Activated CD4-positive, alpha-beta T cell treated with anti-CD3 and anti-CD28 coated beads, Interleukin-2, amount 10 ng/mL, durations not matched to agents 24 days and 14 days (primary cell): ENCODE results near the gene ST3GAL3. TPM values are rescaled to one million over a fixed set of nuclear protein-coding genes. Genes with fewer than 3 reads are reported as not detected.

ENCODE experiments used
- DNase-seq: peaks from one replicate; pipeline ENCODE4 v3.0.0; 2022
- H3K27ac Mint-ChIP-seq: one replicate; pipeline ENCODE4 v1.8.0; 2022; ENCODE audit warnings: mild to moderate bottlenecking, mixed read lengths
- H3K27me3 Mint-ChIP-seq: one replicate; pipeline ENCODE4 v1.8.0; 2022; ENCODE audit warnings: mixed read lengths
- H3K36me3 Mint-ChIP-seq: one replicate; pipeline ENCODE4 v1.8.0; 2022; ENCODE audit warnings: low read depth, mild to moderate bottlenecking, mixed read lengths
- H3K4me1 Mint-ChIP-seq: one replicate; pipeline ENCODE4 v1.8.0; 2021; ENCODE audit warnings: mixed read lengths
- H3K4me3 Mint-ChIP-seq: one replicate; pipeline ENCODE4 v1.8.0; 2022; ENCODE audit warnings: mild to moderate bottlenecking, moderate library complexity, mixed read lengths
- H3K9me3 Mint-ChIP-seq: one replicate; pipeline ENCODE4 v1.8.0; 2021; ENCODE audit warnings: mixed read lengths
- intact Hi-C: fragments of 100-400 bp; cut with micrococcal nuclease; formaldehyde crosslinking; loops from one replicate; pipeline ENCODE4 v1.15.1; 2023
- total RNA-seq: library from RNA; stranded (reverse); gene quantifications from 2 replicates; pipeline ENCODE4 v1.2.3, GENCODE V29; 2022

The ST3GAL3 gene
- total RNA-seq, 1 donor from 2014 or later: 18.1 TPM

- intact Hi-C loops: no loop called here
- no peak for DNase-seq
- no peaks in the 10 kb centered on the region for H3K27me3 Mint-ChIP-seq
- H3K36me3 Mint-ChIP-seq: peaks cover 9% of the 10 kb centered on the region
- no peaks in the 10 kb centered on the region for H3K9me3 Mint-ChIP-seq
- no peak overlapping the region for H3K27ac Mint-ChIP-seq
- H3K4me3 Mint-ChIP-seq: no peak overlapping the region
- H3K4me1 Mint-ChIP-seq: peaks cover 24% of the 10 kb centered on the region
These were observed 244.0 kb downstream of the ST3GAL3 start for GRCh38 chr1:43951021-43951985.

DNA sequence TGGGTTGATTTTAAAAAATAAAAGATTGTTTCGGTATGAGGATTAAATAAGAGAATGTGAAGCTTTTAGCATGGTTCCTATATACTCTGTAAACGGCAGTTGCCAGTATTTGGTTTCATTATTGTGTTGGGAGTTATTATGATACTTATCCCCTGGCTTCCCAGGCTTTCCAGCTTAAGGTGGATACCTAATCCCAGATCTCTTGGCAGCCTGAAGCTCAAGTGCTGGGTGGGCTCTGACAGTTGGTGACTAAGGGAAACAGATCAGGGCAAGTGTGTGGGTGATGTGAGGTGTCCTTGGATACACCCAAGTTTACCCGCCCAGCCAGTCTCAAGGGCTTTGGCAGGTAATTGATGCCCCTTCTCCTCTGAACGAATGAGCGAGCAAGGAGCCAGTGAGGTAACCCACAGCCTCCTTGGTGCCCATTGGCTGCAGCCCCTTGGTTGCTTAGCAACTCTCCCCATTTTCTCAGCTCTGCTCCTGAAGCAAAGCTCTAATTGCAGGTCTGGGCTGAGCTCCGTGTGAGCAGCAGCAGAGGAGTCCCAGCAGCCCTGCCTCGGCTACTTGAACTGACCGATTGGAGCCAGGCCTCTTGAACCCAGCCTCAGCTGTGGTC lies 245.5 kb downstream of the ST3GAL3 start:
- intact Hi-C loops: no loop called here
- no peak for DNase-seq
- peaks cover 20% of the 10 kb centered on the region for H3K4me1 Mint-ChIP-seq

DNA sequence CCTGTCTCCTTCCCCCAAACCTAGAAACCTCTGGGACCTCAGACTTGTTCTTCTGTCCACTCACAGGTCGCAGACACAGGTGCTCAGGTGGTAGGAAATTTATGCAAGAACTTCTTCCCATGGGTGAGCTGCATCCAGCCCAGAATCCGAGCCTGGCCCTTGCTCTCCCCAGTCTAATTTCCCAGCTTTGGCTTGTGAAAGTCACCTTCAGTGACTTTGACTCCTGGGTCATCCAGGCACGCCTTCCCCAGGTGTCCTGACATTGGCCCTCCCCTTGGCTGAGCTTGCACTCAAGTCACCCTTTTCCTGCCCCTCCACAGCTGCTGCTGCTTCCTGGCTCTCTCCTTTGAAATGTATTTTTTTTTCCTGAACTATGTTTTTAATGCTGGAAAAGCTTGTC lies 246.0 kb downstream of the ST3GAL3 start:
- peaks cover 16% of the 10 kb centered on the region for H3K4me1 Mint-ChIP-seq
- no peaks in the 10 kb centered on the region for H3K9me3 Mint-ChIP-seq
- H3K36me3 Mint-ChIP-seq: peaks cover 18% of the 10 kb centered on the region
- no peak overlapping the region for H3K4me3 Mint-ChIP-seq
- H3K27ac Mint-ChIP-seq: no peak overlapping the region
- no peak for DNase-seq
- intact Hi-C loops: no loop called here
- no peaks in the 10 kb centered on the region for H3K27me3 Mint-ChIP-seq

More for the DNA sequence above, 245.5 kb downstream of the ST3GAL3 start:
- H3K4me3 Mint-ChIP-seq: no peak overlapping the region
- H3K27ac Mint-ChIP-seq: no peak overlapping the region
- no peaks in the 10 kb centered on the region for H3K9me3 Mint-ChIP-seq
- no peaks in the 10 kb centered on the region for H3K27me3 Mint-ChIP-seq
- peaks cover 13% of the 10 kb centered on the region for H3K36me3 Mint-ChIP-seq

DNA sequence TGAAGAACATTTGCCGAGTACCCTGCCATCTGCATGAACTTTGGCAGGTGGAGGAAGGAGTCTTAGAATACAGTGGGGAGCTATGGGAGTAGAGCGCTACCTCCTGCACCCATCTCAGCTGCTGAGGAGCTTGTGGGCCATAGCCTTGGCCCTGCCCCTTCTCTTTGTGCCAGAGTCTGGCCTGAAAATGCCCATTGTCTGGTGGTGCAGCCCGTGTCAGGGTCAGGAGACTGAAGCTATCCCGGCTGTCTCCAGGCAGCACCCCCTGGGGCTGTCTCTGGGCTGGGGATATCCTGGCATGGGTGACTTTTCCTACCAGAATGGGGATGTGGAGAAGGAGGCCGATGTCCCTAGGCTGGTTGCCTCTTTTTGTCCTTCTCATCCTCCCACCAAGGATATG lies 246.7 kb downstream of the ST3GAL3 start:
- no peak overlapping the region for H3K4me3 Mint-ChIP-seq
- H3K4me1 Mint-ChIP-seq: peaks cover 11% of the 10 kb centered on the region
- no peaks in the 10 kb centered on the region for H3K27me3 Mint-ChIP-seq
- no peak overlapping the region for H3K27ac Mint-ChIP-seq
- DNase-seq: no peak
- H3K9me3 Mint-ChIP-seq: no peaks in the 10 kb centered on the region
- H3K36me3 Mint-ChIP-seq: peaks cover 21% of the 10 kb centered on the region
- intact Hi-C loops: no loop called here

GRCh38 chr1:43956234-43956633 lies 248.9 kb downstream of the ST3GAL3 start:
- Mint-ChIP-seq H3K36me3 (peaks cover 17% of the 10 kb centered on the region), H3K4me3 (no peak overlapping the region), H3K4me1 (peaks cover 3% of the 10 kb centered on the region), H3K27me3 (no peaks in the 10 kb centered on the region), H3K27ac (no peak overlapping the region), H3K9me3 (no peaks in the 10 kb centered on the region)
- DNase-seq: no peak
- intact Hi-C loops: no loop called here

GRCh38 chr1:43957407-43958040 lies 250.2 kb downstream of the ST3GAL3 start:
- H3K36me3 Mint-ChIP-seq: peaks cover 21% of the 10 kb centered on the region
- no peaks in the 10 kb centered on the region for H3K9me3 Mint-ChIP-seq
- intact Hi-C loops: no loop called here
- DNase-seq: no peak
- H3K4me1 Mint-ChIP-seq: peaks cover 2% of the 10 kb centered on the region
- no peak overlapping the region for H3K27ac Mint-ChIP-seq
- H3K4me3 Mint-ChIP-seq: no peak overlapping the region
- no peaks in the 10 kb centered on the region for H3K27me3 Mint-ChIP-seq

DNA sequence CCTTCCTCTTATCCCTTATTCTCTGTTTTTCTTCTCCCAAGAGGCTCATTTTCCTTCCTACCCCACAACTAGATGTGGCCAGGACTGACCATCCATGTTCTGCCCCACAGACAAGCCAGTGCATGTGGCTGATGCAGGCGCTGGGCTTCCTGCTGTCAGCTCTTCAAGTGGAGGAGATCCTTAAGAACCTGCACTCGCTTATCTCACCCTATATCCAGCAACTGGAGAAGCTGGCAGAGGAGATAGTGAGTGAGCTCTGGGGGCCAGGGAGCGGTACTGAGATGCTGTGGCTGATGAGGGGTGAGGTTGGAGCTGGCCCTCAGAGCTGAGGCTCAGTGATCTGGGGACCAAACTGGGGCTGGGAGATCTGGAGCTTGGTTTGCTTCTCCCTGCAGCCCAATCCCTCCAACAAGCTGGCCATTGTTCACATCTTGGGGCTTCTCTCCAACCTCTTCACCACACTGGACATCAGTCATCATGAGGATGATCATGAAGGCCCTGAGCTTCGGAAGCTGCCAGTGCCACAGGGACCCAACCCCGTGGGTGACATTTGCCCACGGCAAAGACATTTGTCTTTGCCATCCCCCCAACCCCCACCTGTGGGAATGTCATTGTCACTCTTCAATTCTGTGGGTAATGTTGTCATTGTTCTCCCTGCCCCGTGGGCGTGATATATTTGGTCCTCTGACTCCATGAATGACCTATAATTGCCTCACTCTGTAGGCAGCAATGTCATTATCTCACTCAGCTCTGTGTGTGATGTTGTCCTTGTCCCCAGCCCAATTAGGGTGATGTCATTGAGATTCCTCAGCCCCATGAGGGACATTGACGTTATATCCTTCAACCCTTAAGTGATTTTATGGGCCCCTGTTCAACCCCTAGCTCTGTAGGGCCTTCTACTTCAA lies 251.3 kb downstream of the ST3GAL3 start:
- DNase-seq: no peak
- H3K27ac Mint-ChIP-seq: no peak overlapping the region
- intact Hi-C loops: no loop called here
- H3K36me3 Mint-ChIP-seq: peaks cover 21% of the 10 kb centered on the region
- peaks cover 2% of the 10 kb centered on the region for H3K4me1 Mint-ChIP-seq
- no peaks in the 10 kb centered on the region for H3K27me3 Mint-ChIP-seq
- H3K4me3 Mint-ChIP-seq: no peak overlapping the region
- H3K9me3 Mint-ChIP-seq: no peaks in the 10 kb centered on the region

DNA sequence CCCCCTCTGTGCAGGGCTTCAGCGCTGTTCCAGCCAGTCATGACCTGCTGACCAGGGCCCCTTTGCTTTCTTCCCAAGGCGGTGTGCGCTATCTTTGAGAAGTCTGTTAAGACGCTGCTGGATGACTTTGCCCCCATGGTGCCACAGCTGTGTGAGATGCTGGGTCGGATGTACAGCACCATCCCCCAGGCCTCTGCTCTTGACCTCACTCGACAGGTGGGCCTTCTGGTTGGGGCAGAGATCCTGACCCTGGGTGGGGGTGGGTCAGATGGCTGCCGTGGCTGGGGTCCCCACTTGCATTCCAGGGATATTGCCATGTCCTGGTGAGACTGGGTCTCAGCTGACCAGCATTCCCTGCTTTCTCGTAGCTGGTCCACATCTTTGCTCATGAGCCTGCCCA lies 253.5 kb downstream of the ST3GAL3 start:
- DNase-seq: no peak
- Mint-ChIP-seq H3K9me3 (no peaks in the 10 kb centered on the region), H3K4me3 (no peak overlapping the region), H3K27me3 (no peaks in the 10 kb centered on the region), H3K36me3 (peaks cover 21% of the 10 kb centered on the region), H3K27ac (no peak overlapping the region), H3K4me1 (peaks cover 2% of the 10 kb centered on the region)
- intact Hi-C loops: no loop called here

GRCh38 chr1:43961692-43962091 lies 254.4 kb downstream of the ST3GAL3 start:
- Mint-ChIP-seq H3K9me3 (no peaks in the 10 kb centered on the region), H3K4me1 (peaks cover 2% of the 10 kb centered on the region), H3K27ac (no peak overlapping the region), H3K36me3 (peaks cover 21% of the 10 kb centered on the region), H3K27me3 (no peaks in the 10 kb centered on the region), H3K4me3 (no peak overlapping the region)
- intact Hi-C loops: no loop called here
- no peak for DNase-seq

DNA sequence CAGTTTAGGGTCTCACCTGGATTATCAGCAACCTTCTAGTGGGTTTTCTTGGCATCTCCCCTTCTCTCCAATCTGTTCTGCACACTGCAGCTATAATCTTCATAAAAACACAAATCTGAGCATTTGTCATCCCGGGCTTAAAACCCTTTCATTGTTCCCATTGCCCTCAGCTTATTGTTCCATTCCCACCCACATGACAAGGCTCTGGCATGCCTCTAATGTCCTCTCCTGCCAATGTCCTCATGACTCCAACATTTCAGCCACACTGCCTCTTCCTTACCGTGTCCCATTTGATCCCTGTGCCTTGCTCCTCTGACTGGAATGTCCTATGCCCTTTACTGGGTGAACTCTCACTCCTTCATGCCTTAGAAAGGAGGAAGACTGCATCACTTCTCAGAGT lies 255.0 kb downstream of the ST3GAL3 start:
- peaks cover 2% of the 10 kb centered on the region for H3K4me1 Mint-ChIP-seq
- H3K9me3 Mint-ChIP-seq: no peaks in the 10 kb centered on the region
- no peak overlapping the region for H3K4me3 Mint-ChIP-seq
- H3K27me3 Mint-ChIP-seq: no peaks in the 10 kb centered on the region
- intact Hi-C loops: no loop called here
- H3K27ac Mint-ChIP-seq: no peak overlapping the region
- peaks cover 19% of the 10 kb centered on the region for H3K36me3 Mint-ChIP-seq
- DNase-seq: no peak

- intact Hi-C loops: no loop called here
These were observed 255.7 kb downstream of the ST3GAL3 start for GRCh38 chr1:43963006-43963405.

DNA sequence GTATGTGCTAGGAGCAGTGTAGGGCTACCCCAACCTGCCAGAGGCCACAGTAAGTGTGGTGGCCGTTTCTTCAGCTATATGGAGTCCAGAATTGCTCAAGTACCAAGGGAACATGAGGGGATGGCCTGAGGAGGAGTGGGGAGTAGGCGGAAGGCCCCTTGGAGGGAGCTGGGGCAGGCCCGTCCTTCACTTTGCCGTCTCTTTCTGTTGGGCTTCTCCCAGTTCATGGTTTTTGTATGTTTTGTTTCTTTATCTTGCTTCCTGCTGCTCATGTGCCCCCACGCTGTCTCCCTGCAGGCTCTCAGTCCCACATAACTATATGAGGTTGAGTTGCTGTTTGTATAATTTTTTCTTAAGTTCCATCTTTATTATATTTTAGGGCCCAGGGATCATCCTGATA lies 256.6 kb downstream of the ST3GAL3 start:
- intact Hi-C loops: no loop called here
- no peak overlapping the region for H3K27ac Mint-ChIP-seq
- DNase-seq: no peak
- no peak overlapping the region for H3K4me3 Mint-ChIP-seq
- H3K27me3 Mint-ChIP-seq: no peaks in the 10 kb centered on the region
- H3K4me1 Mint-ChIP-seq: peaks cover 2% of the 10 kb centered on the region
- peaks cover 16% of the 10 kb centered on the region for H3K36me3 Mint-ChIP-seq
- no peaks in the 10 kb centered on the region for H3K9me3 Mint-ChIP-seq

More at GRCh38 chr1:43963006-43963405, 255.7 kb downstream of the ST3GAL3 start:
- Mint-ChIP-seq H3K9me3 (no peaks in the 10 kb centered on the region), H3K27me3 (no peaks in the 10 kb centered on the region), H3K4me3 (no peak overlapping the region), H3K4me1 (peaks cover 2% of the 10 kb centered on the region), H3K36me3 (peaks cover 20% of the 10 kb centered on the region), H3K27ac (no peak overlapping the region)
- no peak for DNase-seq

- H3K27ac Mint-ChIP-seq: no peak overlapping the region
- H3K4me1 Mint-ChIP-seq: peaks cover 6% of the 10 kb centered on the region
These were observed 258.0 kb downstream of the ST3GAL3 start for GRCh38 chr1:43965316-43965715.

More at GRCh38 chr1:43965316-43965715, 258.0 kb downstream of the ST3GAL3 start:
- Mint-ChIP-seq H3K9me3 (no peaks in the 10 kb centered on the region), H3K36me3 (peaks cover 14% of the 10 kb centered on the region), H3K4me3 (no peak overlapping the region), H3K27me3 (no peaks in the 10 kb centered on the region)
- DNase-seq: no peak
- intact Hi-C loops: no loop called here
